NB4 (cell line): ENCODE measurements around the gene TCERG1L.

ENCODE experiments used
- DNase-seq: peaks from one replicate; pipeline ENCODE4 v3.0.0; 2010; ENCODE audit warnings: low read depth
- H3K4me3 ChIP-seq: one replicate; pipeline ENCODE4 v1.5.1; 2011; ENCODE audit warnings: mild to moderate bottlenecking, low read depth, low read length, moderate library complexity
- MYC ChIP-seq: IDR thresholded peaks from 2 replicates; pipeline ENCODE4 v1.6.1; 2011; ENCODE audit warnings: low read depth, low read length
- POLR2A ChIP-seq: IDR thresholded peaks from 2 replicates; pipeline ENCODE4 v1.6.1; 2011; ENCODE audit warnings: mild to moderate bottlenecking; ENCODE audit not compliant: insufficient read length; ENCODE audit errors: extremely low read depth
- TF ChIP-seq, protein P1 (sequence below): IDR thresholded peaks from one replicate; pipeline ENCODE4 v1.5.1; 2012; ENCODE audit warnings: low read depth, low read length
- TF ChIP-seq, protein P2 (sequence below): IDR thresholded peaks from 2 replicates; pipeline ENCODE4 v1.6.1; 2011; ENCODE audit warnings: low read depth, low read length

The TCERG1L gene

DNA sequence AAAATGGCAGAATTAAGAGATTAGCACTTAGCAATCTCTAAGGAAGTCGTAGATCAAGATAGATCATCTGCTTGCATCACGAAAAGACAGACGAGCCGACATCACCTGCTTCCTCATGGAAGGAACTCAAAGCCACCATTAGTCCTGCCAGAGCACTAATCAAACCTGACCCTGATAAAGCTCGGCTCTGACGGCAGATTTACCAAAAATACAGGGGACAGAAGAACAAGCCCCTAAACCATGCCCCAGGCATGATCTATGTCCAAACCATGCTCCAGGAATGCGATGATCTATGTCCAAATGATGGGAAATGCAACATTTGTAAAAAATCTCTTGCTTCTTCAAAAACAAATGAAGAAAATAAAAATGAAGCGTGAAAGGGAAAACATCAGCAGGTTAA, 182.8 kb downstream of the TCERG1L start:
- DNase-seq: no peak
- no peak overlapping the region for H3K4me3 ChIP-seq
- no peak for TF ChIP-seq POLR2A

DNA sequence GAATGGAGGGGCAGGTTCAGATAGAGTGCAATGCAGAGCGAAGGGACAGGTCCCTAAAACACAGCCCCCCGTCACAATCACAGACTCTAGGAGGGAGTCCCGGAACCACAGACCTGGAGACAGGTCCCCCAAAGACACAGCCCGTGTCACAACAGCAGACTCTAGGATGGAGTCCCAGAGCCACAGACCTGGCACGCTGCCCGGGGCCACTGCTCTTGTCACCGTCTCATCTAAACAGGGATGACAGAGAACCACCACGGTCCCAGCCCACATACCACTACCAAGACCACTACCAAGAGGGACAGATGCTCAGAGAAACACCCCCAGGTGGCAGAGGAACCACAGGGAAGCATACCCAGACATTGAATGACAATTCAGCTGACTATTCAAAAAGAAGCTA, 183.9 kb downstream of the TCERG1L start:
- TF ChIP-seq, protein P1, sequence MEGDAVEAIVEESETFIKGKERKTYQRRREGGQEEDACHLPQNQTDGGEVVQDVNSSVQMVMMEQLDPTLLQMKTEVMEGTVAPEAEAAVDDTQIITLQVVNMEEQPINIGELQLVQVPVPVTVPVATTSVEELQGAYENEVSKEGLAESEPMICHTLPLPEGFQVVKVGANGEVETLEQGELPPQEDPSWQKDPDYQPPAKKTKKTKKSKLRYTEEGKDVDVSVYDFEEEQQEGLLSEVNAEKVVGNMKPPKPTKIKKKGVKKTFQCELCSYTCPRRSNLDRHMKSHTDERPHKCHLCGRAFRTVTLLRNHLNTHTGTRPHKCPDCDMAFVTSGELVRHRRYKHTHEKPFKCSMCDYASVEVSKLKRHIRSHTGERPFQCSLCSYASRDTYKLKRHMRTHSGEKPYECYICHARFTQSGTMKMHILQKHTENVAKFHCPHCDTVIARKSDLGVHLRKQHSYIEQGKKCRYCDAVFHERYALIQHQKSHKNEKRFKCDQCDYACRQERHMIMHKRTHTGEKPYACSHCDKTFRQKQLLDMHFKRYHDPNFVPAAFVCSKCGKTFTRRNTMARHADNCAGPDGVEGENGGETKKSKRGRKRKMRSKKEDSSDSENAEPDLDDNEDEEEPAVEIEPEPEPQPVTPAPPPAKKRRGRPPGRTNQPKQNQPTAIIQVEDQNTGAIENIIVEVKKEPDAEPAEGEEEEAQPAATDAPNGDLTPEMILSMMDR: no peak
- TF ChIP-seq, protein P2, sequence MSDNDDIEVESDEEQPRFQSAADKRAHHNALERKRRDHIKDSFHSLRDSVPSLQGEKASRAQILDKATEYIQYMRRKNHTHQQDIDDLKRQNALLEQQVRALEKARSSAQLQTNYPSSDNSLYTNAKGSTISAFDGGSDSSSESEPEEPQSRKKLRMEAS: no peak
- TF ChIP-seq MYC: no peak
- DNase-seq: no peak

DNA sequence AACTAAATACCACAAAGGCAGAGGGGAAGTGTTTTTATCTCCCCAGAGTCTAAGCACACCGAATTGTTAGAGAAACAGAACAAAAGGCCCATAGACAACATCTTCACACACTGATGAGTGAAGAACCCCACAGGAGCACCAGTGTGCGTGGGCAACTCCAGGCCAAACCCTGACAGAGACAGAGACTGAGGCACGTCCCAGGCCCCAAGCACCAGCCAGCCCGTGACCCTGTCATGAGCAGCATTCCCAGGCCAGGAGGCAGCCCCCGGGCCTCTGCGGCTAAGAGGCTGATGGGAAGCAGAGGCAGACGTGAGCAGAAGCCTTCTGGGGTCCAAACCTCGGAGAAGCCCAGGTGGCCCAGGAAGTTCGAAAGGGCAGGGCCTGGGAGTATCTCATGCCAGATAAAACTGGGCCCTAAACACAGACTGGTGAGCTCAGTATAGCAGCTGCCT, 184.4 kb downstream of the TCERG1L start:
- H3K4me3 ChIP-seq: no peak overlapping the region
- DNase-seq: no peak
- TF ChIP-seq, protein P2: no peak
- no peak for TF ChIP-seq MYC

More for the DNA sequence above, 183.9 kb downstream of the TCERG1L start:
- H3K4me3 ChIP-seq: no peak overlapping the region

DNA sequence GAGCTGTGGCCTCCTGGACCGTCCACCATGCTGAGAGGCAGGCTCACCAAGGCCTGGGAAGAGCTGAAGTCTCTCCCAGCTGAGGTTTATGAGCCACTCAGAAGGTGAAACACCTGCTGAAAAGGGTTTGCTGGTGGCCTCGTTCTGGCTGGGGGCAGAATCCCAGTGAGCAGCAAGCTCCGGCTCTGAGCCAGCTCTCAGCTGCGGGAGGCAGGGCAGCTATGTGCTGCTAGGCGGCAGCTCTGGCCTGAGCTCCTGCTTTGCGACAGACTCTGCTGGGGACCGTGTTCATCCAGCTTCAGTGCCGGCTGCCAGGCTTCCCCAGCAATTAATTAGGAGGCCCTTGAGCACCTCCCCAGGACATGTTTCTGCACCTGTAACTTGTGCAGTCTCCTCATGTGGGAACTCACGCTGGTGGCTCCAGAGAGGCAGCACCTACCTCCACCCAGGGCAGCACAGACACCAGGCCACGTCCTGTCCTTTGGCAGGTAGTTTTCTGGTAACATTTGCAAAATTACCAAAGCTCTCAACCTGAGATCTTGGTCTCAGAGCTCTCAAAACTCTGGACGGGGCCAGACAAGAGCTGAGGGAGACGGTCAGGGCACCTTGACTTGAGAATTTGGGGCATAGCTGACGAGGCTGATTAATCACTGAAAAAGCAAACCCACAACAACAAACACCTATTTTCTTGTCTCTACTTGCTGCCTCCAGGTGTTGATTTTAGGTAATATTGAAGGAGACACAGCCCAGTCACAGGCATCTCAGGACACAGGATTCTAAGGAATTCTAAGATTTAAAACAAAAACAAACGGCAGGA, 185.0 kb downstream of the TCERG1L start:
- DNase-seq: no peak
- TF ChIP-seq, protein P2: no peak
- no peak for TF ChIP-seq POLR2A
- TF ChIP-seq, protein P1: no peak
- TF ChIP-seq MYC: no peak
- H3K4me3 ChIP-seq: no peak overlapping the region

DNA sequence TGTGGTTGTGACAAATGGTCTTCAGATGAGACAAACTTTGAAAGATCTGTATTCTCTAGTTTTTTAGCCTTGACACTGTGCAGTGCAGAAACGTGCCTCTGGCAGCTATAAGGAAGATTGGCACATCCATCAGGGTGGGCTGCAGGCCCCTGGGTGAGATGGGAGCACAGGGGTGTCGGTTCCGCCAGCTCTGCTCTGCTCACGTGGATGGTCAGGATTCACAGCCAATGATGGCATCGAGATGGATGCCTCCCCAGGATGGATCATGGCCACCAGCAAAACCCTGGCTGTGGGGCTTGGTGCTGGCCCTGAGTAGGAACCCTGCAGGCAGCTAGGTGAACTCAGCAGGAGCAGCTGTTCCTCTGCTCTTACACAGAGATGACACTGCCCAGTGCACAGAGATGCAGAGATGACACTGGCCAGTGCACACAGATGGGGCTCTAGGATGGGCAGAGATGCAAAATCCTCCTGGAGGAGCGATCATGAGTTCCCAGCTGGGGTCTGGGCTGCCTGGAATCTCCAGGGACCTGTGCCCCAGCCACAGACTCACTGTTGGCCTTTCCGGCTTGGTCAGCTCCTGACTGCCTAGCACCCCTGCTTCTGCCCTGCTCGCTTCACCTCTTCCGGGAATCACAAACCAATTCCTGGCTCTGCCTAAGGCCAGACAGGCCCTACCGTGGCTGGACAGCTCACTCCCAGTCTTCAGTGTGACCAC, 185.9 kb downstream of the TCERG1L start:
- no peak for DNase-seq
- no peak for TF ChIP-seq POLR2A
- TF ChIP-seq, protein P2: no peak
- TF ChIP-seq, protein P1: no peak
- TF ChIP-seq MYC: no peak
- H3K4me3 ChIP-seq: no peak overlapping the region

DNA sequence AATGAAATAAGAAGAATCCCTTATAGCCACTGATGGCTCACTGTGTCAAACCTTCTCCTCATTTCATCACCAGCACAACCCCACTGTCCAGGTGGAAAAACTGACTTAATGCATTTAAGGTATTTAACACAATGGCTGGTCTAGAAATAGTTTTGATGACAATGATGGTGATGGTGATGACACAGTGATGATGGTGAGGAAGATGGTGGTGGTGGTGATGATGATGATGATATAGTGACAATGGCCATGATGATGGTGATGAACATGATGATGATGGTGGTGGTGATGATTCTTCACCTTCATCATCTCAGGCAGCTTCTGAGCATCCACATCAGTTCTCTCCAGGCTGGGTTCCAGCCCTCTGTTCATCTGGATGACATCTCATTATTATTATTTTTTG, 186.6 kb downstream of the TCERG1L start:
- TF ChIP-seq, protein P2: no peak
- TF ChIP-seq MYC (no peak), POLR2A (no peak)
- TF ChIP-seq, protein P1: no peak
- DNase-seq: no peak
- no peak overlapping the region for H3K4me3 ChIP-seq
